Stimulated activated CD8-positive, alpha-beta memory T cell treated with anti-CD3 and anti-CD28 coated beads, Interleukin-12 subunit alpha, Interleukin-12 subunit beta, amount 100 ng/mL, for 24 hours (primary cell): ENCODE data around the gene ANGPT4.

ENCODE experiments used
- DNase-seq: peaks from one replicate; pipeline ENCODE4 v3.0.0-alpha.2; 2020; ENCODE audit errors: extremely low read depth

ANGPT4 gene, protein sequence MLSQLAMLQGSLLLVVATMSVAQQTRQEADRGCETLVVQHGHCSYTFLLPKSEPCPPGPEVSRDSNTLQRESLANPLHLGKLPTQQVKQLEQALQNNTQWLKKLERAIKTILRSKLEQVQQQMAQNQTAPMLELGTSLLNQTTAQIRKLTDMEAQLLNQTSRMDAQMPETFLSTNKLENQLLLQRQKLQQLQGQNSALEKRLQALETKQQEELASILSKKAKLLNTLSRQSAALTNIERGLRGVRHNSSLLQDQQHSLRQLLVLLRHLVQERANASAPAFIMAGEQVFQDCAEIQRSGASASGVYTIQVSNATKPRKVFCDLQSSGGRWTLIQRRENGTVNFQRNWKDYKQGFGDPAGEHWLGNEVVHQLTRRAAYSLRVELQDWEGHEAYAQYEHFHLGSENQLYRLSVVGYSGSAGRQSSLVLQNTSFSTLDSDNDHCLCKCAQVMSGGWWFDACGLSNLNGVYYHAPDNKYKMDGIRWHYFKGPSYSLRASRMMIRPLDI

DNA sequence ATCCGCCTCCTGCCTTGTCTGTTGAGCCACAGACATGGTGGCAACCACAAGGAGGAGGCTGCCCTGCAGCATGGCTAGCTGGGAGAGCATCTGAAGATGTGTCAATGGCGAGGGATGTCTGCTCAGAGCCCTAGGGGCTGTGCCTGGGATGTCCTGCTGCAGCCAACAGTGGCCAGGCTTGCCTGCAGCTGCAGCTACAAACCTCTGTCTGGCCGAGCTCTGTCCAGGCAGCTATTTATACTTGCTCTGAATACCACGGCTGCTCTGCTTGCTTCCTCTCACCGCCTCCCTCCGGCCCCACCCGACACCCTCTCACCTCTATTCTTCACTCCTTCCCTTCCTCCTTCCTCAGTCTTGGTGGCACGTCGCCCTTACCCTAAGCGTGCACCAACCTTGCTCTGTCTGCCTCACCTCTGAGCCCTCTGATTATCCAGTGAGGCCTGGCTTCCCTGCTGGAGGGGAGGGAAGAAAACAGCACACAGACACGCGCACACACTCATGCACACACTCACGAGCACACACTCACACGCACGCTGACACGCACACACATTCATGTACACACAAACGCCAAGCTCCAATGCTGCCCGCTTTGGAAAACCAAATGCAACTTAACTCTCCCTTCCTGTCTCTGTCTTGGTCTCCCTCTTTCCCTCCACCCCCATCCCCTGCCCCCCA lies at the start of gene ANGPT4:
ANGPT4 (minus strand) TSS at position 210 of the 675 bp plus-strand sequence; CDS start at position 90, 120 bp downstream.
- no peak for DNase-seq

DNA sequence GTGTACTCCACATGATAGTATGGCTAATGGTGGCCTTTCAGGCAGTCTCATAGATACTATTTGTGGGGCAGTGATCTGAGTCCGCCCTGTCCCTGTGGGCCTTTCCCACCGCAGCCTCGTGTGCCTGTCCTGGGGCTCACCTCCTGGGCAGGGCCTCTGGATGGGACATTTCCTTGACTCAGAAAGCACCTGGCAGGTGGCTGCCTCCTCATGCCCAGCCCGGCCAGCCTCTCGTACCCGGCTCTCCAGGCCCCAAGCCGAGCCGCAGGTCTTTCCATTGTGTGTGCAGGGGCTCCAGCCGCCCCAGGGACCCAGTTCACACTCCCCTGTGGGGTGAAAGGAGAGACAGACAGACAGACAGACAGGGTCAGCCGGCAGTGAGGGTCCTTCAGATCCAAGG lies 47.7 kb upstream of the ANGPT4 start:
- no peak for DNase-seq

DNA sequence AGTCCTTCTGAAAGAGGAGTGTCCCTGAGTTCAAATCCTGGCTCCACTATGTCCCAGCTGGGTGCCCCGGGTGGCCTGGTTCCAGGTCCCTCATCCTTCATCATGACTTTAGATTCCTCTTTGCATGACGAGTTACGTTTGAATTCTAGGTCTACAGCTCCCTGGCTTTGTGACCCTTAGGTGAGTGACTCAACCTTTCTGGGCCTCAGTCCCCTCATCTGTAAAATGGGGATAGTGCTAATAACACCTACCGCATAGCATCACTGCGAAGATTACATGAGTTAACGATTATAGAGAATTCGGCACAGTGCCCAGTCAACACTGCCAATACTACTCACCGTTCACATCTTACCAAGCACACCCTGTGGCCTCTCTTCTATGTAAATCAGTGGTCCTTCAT lies 46.5 kb upstream of the ANGPT4 start:
- DNase-seq = no peak

DNA sequence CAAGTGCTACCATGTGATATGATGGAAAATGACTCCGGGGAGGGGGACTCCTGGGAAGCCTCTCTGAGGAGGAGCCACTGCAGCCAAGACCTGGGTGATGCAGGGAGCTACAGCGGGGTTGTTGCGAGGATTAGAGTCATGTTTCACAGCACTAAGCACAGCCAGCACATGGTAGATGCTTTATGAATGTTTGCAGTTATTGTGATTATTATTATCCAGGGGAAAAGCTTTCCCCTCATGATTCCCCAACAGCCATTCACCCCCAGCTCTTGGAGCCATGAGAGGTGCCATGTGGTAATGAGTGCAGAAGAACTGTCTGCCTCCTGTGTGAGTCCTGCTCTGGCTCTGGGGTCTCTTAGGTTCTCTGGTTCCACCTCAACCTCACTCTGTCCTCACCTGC lies 46.1 kb upstream of the ANGPT4 start:
- no peak for DNase-seq

DNA sequence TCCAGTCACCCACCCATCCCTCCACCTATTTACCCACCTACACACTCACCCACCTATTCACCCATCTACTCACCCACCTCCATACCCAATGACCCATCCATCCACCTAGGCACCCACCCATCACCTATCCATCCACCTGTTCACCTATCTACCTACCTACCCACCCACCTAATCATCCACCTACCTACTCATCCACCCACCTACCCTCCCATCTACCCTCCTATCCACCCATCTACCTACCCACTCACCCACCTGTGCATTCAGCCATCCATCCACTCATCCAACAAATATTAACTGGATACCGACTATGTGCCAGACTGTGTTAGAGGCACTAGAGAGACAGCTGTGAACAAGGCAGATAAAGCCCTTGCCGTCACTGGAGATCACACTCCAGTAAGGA lies 45.6 kb upstream of the ANGPT4 start:
- no peak for DNase-seq

DNA sequence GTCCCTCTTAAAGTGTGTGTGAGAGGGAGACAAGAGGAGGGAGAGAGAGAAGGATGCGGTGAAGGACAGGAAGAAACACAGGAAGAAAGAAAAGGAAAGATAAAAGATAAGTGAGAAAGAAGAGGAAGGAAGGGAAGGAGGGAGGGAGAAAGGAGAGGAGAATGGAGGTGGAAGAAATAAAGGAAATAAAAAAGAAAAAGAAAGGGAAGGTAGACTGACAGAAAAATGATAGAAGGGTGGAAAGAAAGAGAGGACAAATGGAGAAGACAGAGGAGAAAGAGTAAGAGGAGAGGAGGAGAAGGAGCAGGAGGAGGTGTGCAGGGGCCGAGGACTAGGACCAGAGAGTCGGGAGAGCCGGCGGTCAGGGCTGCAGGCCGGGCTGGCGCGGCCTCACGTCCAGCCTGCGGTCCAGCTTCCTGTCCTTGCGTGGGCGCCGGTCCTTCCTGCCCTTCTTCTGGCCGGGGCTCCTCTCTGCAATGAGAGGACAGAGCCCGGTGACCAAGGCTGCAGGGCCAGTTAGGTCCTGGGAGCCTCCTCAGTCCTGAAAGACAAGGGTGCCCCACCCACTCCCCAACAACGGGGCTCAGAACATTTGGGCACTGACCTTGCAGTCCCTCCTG lies 44.0 kb upstream of the ANGPT4 start:
- no peak for DNase-seq

DNA sequence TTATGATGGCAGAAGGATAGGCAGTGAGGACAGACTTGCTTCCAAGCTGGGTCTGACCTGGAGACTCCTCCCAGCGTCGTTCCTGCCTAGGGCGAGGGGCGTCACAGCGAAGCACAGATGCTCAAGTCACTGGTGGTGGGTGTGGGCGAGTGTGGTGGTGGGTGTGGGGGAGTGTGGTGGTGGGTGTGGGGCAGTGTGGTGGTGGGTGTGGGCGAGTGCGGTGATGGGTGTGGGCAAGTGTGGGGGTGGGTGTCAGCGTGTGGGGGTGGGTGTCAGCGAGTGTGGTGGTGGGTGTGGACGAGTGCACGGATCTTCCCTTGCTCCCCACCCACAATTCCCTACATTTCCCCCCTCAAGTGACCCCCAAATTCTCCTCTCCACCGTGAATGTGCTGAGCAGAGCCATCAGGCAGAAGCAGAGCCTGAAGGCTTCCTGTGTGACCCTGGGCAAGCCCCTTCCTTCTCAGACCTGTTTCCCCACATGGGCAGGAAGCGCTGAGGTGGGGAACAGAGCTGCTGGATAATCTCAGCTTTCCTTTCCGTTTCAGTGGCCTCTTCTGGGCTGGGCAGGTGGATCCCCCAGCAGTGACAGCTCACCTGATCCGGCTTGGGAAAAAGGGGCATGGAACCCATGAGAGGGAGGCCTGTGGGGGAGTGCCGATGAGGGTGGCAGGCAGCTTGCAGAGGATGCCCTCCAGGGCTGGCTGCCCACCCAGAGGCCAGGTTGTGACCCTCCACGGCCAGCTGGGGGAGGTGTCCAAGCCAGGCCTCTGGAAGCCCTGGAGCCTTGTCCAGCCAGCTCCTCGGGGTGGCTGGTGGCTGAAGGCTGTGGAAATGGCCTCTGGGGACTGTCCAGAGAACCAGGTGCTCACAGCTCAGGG lies 43.0 kb upstream of the ANGPT4 start:
- no peak for DNase-seq

DNA sequence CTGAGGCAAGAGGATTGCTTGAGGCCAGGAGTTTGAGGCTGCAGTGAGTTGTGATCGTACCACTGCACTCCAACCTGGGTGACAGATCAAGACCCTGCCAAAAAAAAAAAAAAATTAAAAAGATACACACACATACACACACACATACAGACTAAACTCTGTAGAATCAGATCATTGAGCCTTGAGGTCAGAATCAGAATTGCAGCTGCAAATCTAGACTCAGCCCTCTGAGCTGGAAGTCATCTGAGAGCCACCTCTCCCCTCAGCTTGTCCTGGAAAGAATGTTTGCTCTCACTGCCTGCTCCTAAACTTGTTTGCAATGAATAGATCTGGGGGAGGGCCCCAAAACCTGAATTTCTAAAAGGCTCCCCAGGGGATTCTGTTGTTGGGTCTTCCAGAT lies 41.4 kb upstream of the ANGPT4 start:
- no peak for DNase-seq

DNA sequence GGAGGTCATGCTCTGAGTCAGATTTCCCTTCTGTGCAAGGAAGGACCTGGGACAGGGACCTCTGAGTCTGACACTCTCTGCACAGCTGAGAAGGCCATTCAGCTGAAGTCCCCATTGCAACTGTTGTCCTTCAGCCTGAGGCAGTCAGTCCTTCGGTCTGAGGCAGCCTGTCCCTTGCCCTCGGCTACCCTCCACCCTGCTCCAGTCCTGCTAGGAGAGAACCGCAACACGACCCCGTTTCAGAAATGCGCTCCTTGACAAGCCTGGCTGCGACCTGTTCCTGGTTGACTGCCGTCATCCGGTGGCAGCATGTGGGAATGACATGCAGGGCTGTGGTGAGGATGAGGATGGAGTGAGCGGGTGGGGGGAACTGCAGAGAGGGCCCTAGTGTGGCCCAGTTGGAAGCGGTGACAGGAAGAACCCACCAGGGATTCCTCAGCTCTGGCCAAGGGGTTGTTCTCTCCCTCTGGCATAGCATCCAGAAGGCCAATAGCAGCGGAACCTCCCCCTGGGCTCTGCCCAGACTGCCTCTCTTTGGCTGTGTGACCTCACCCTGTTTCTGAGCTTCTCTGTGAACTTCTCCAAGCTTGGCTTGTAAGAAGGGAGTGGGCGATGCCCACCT lies 40.3 kb upstream of the ANGPT4 start:
- peak; percentile 14 for DNase-seq

DNA sequence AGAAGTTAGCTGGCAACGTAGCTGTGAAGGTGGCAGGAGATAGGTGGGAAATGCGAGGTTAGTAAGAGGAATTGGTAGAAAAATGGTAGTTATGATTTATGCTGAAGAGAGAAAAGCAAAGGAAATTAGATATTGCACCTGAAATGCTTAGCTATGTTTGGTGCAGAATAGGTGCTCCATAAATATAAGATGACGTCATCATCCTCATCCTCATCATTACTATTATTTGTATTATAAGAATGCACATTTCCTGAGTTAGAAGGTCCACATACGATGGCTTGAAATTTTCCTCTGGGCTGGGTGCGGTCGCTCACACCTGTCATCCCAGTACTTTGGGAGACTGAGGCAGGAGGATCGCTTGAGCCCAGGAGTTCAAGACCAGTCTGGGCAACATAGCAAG lies 39.5 kb upstream of the ANGPT4 start:
- DNase-seq = no peak

DNA sequence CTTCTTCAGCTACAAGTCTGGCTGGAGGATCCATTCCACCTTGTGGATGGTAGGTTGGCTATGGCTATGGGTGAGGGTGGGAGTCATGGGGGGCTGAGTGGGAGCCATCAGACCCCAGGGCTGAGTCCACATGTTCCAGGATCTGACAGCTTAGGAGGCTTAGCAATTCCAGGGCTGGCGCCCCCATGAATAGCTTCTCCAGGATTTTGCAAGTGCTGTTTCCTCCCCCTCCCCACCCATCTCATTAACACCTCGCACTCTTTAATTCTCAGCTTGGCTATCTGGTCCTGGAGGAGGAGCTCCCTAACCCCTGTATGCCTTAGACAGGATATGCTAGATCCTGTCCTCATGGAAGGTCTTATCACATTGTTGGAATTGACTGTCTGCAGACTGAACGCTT lies 39.0 kb upstream of the ANGPT4 start:
- DNase-seq = no peak

DNA sequence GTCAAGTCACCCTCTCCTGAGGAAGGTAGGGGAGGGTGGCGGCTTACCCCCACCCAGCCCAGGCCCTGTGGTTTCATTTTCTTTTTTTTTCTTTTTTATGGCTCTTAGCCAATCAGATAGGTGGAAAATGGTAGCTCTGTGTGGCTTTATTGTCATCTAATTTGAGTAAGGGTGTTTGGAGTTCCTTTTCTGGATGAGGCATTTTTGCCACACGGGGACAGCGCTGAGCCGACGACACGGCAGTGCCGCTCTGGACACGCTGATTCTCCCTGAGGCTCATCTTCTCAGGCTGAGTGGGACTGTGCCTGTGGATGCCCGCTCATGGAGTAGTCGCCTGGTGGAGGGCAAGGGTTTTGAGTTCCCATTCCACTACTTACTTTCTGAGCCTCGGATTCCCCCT lies 37.6 kb upstream of the ANGPT4 start:
- DNase-seq = no peak

DNA sequence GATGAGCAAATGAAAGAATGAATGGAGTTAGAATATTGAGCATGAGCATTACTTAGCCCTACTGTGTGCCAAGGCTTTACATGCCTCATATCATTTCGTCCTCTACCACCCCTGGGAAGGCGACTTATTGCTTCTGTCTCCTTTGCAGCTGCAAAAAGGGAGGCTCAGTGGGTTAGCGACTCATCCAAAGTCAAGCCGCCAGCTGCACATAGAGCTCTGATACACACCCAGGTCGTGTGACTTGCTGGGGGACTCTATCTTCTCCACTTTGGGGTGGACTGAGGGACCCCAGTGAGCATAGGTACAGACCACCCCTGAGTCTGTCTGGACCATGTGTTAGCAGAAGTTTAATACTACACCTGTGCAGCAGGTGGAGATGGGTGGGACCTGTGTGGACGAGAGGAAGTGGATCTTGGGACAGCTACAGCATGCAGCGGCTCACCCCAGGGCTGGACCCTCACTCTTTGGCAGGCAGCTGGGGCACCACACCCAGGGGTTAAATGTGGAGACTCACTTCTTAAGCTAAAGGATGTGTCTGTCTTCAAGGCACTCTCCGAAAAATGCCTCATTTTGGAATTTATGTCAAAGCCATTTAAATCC lies 36.2 kb upstream of the ANGPT4 start:
- DNase-seq = no peak

DNA sequence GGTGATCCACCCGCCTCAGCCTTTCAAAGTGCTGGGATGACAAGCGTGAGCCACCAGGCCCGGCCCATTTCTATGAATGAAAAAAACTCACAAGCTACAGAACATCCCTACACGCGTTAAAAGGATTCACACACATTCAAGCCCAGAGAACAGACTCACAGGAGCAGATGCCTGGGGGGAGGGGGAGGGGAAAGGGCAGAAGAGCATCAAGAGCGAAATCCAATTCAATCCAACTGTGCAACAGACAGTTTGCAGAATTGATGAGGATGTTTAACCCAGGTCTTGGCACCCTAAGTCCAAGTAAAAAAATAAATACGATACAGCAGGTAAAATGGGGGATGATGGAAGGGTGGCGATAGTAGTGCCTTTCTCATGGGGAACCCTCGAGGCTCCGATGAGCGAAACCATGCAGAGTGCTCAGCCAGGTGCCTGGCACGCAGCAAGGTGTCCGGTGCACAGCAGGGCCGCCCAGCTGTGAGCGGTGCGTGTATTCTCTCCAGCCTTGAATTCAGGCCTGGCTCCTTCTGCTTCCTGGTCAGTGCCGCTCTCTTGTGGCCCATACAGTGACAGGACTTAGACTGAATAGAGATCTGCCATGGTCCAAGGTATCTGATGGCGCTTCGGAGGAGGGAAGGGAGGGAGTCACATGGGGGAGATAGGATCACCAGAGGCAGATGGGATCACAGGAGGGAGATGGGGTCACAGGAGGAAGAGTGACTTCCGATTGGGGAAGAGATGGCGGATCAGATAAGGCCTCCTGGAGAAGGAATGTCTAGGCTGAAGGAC lies 35.4 kb upstream of the ANGPT4 start:
- no peak for DNase-seq

DNA sequence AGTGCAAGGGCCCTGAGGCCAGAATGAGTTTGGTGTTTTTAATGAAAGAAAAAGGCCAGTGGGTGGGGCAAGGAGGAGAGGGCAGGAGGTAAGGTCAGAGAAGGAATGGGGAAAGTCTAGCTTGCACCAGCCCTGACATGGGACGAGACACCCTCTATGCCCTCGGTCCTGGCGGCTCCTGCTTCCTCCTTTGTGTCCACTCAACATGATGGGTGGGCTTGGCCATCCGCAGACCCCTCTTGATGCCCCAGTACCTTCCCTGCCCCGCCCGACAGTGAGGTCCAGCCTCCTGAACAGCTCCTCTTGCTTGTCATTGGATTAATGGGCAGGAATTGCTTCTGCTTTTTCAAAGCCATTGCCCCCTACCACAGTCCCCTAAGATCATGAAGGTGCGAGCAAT lies 33.6 kb upstream of the ANGPT4 start:
- no peak for DNase-seq

DNA sequence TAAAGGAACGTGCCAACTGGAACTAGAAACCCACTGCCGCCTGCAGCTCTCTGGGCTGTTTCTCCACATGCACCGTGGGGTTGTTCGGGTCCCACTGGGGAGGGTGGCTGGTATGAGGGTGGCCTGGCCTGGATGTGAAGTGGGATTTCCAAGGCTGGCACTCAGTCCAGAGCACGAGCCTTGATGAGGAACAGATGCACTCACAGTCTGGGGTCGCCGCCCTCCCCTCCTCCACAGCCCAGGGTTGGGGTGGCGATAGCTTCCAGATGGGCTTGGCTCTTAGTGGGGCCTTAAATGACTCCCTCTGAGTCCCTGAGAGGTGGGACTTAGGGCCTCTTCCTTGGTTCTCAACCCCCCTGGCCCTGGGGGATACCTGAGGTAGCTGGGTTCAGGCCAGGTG lies 30.7 kb upstream of the ANGPT4 start:
- DNase-seq = no peak

DNA sequence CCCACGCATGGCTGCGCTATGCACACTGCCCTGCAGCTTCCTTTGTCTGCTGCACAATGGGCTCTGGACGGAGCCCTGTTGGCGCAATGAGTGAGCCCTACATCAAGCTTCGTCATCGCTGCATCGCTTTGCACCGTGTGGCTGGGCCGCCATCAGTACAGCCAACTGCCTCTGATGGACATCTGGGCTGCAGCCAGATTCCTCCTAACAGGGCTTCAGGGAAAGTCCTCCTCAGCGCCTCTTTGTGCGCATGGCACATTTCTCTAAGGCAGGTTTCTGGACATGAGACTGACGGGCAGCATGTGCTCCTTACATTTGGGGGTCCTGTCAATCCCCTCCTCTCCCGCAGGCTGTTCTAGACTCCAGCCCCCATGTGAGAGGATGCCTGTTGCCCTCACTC lies 29.7 kb upstream of the ANGPT4 start:
- no peak for DNase-seq

DNA sequence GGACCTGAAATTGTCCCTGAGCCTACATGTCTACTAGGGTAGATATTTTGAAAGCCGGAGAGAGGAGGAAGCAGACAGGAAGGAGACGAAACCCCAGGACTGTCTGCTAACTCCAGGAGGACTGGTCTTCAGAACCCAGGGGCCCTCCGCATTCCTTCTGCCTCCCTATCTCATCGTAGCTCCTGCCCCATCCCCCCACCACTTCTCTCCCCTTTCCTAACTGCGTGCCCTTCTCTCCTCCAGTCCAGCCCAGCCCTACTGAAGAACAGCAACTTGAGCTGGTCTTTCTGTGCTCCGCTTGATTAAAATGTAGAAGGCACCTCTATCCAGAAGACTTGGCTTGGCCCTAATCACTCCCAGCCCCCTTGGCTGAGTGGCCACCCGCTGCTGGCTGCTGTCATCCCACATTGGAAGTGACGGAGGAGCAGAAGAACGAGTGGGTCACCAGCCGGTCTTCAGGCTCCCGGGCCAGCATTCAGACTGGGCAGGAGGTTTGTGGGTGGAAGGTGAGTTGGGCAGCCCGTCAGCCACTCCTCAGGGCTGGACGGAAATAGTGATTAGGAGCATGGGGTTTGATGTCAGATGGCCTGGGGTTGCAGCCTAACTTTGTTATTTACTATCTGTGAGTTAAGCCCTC lies 28.8 kb upstream of the ANGPT4 start:
- DNase-seq = no peak

DNA sequence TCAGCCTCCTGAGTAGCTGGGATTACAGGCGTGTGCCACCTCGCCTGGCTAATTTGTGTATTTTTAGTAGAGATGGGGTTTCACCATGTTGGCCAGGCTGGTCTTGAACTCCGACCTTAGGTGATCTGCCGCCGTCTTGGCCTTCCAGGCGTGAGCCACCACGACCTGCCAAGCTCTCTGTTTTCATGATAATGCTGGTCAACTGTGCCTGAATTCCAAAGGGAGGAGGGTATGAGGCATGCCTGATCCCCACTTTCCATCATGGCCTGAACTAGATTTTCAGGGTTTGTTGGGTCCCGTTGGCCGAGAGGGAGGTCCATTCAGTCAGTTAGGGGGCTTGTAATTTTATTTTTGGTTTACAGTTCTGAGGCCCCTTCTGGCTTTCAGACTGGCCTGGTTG lies 28.0 kb upstream of the ANGPT4 start:
- no peak for DNase-seq

DNA sequence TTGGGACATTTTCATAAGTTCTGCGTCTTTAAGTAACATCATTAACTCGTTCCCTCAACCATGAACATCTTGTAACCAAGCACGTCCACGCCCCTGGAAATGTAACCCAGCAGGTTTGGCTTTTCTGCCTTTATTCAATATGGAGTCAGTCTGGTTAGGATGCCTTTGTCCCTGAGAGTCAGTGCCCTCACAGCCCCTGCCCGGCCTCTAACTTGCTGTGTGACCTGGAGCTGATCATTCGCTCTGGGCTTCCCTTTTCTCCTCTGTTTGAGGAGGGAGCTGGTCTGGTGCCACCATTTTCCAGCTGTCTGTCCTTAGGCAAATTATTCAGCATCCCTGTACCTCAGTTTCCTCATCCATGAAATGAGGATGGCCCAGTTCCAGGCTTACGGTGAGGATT lies 26.5 kb upstream of the ANGPT4 start:
- no peak for DNase-seq
